Neural cell (in vitro differentiated cells): ENCODE results near the gene PPIL6. TPM values are rescaled to one million over a fixed set of nuclear protein-coding genes. Genes with fewer than 3 reads are reported as not detected.
"Not testable (repeated sequence)": the region's sequence is repeated elsewhere in the genome, so short reads cannot be mapped to it uniquely, and the experiment has no call there.

Experiments used
- H2AFZ ChIP-seq: fragments of 200-600, 300-800 bp; sonication (generic), shearing (Covaris generic); 2 replicates; pipeline ENCODE4 v1.6.0; 2014; ENCODE audit warnings: low read depth, mild to moderate bottlenecking, antibody characterized with exemption, low read length, moderate library complexity
- H3F3A ChIP-seq: fragments of 200-600 bp; shearing (Covaris generic); 2 replicates; pipeline ENCODE4 v1.6.1; 2016; ENCODE audit warnings: mild to moderate bottlenecking, moderate library complexity, mixed read lengths, antibody characterized with exemption, low read length; ENCODE audit not compliant: insufficient read depth, poor library complexity, severe bottlenecking
- H3K27ac ChIP-seq: fragments of 200-600, 300-800 bp; sonication (generic), shearing (Covaris generic); 2 replicates; pipeline ENCODE4 v1.5.1; 2014; ENCODE audit warnings: mild to moderate bottlenecking, low read length, moderate library complexity
- H3K27me3 ChIP-seq: fragments of 300-800, 200-600 bp; sonication (generic), shearing (Covaris generic); 2 replicates; pipeline ENCODE4 v1.6.0; 2014; ENCODE audit warnings: mild to moderate bottlenecking, low read depth, low read length, moderate library complexity; ENCODE audit not compliant: insufficient read depth
- H3K36me3 ChIP-seq: fragments of 300-800, 200-600 bp; sonication (generic), shearing (Covaris generic); 2 replicates; pipeline ENCODE4 v1.5.1; 2014; ENCODE audit warnings: mild to moderate bottlenecking, antibody characterized with exemption, low read length, moderate library complexity; ENCODE audit not compliant: insufficient read depth
- H3K4me2 ChIP-seq: fragments of 300-800, 200-600 bp; sonication (generic), shearing (Covaris generic); 2 replicates; pipeline ENCODE4 v1.6.0; 2014; ENCODE audit warnings: mild to moderate bottlenecking, low read length
- H3K4me3 ChIP-seq: fragments of 300-800, 200-600 bp; sonication (generic), shearing (Covaris generic); 2 replicates; pipeline ENCODE4 v1.5.1; 2014; ENCODE audit warnings: mild to moderate bottlenecking, low read length, moderate library complexity
- H3K79me2 ChIP-seq: fragments of 200-600 bp; shearing (Covaris generic); replicated peaks from 2 replicates; pipeline ENCODE4 v1.6.0; 2014; ENCODE audit warnings: mild to moderate bottlenecking, low read length, moderate library complexity; ENCODE audit not compliant: insufficient read depth
- H3K9ac ChIP-seq: fragments of 300-800, 200-600 bp; sonication (generic), shearing (Covaris generic); 2 replicates; pipeline ENCODE4 v1.6.1; 2016; ENCODE audit warnings: mild to moderate bottlenecking, low read length, mixed read lengths
- H3K9me2 ChIP-seq: fragments of 200-600 bp; shearing (Covaris generic); 2 replicates; pipeline ENCODE4 v1.6.1; 2016; ENCODE audit warnings: mild to moderate bottlenecking, low read length, mixed read lengths; ENCODE audit not compliant: insufficient read depth
- H3K9me3 ChIP-seq: fragments of 200-600, 300-800 bp; sonication (generic), shearing (Covaris generic); 2 replicates; pipeline ENCODE4 v1.6.1; 2016; ENCODE audit warnings: mild to moderate bottlenecking, mixed run types, low read length, moderate library complexity, mixed read lengths
- H4K20me1 ChIP-seq: fragments of 200-600 bp; shearing (Covaris generic); 2 replicates; pipeline ENCODE4 v1.6.1; 2016; ENCODE audit warnings: mild to moderate bottlenecking, mixed run types; ENCODE audit not compliant: insufficient read depth
- CTCF ChIP-seq: fragments of 450-650 bp; IDR thresholded peaks from 2 replicates; pipeline ENCODE4 v1.5.1; 2014; ENCODE audit warnings: antibody characterized with exemption, mild to moderate bottlenecking, moderate library complexity; ENCODE audit not compliant: poor library complexity, severe bottlenecking
- EP300 ChIP-seq: fragments of 450-650 bp; conservative IDR thresholded peaks from 2 replicates; pipeline ENCODE4 v1.6.1; 2014; ENCODE audit warnings: antibody characterized with exemption, mild to moderate bottlenecking, moderate library complexity; ENCODE audit not compliant: poor library complexity, severe bottlenecking
- EZH2 ChIP-seq: fragments of 200-600, 300-800 bp; shearing (Covaris generic), sonication (generic); IDR thresholded peaks from 2 replicates; pipeline ENCODE4 v1.6.1; 2014; ENCODE audit warnings: antibody characterized with exemption, low read length, borderline replicate concordance, mild to moderate bottlenecking; ENCODE audit not compliant: insufficient read depth, poor library complexity, severe bottlenecking
- MXI1 ChIP-seq: fragments of 450-650 bp; conservative IDR thresholded peaks from 2 replicates; pipeline ENCODE4 v1.6.1; 2014; ENCODE audit warnings: antibody characterized with exemption, mild to moderate bottlenecking; ENCODE audit not compliant: poor library complexity, severe bottlenecking
- POLR2AphosphoS5 ChIP-seq: IDR thresholded peaks from 2 replicates; pipeline ENCODE4 v1.6.1; 2012
- RAD21 ChIP-seq: fragments of 450-650 bp; conservative IDR thresholded peaks from 2 replicates; pipeline ENCODE4 v1.6.1; 2014; ENCODE audit warnings: antibody characterized with exemption, mild to moderate bottlenecking, moderate library complexity
- REST ChIP-seq: IDR thresholded peaks from 2 replicates; pipeline ENCODE4 v1.6.1; 2012; ENCODE audit warnings: borderline replicate concordance
- SMC3 ChIP-seq: fragments of 450-650 bp; conservative IDR thresholded peaks from 2 replicates; pipeline ENCODE4 v1.6.1; 2014; ENCODE audit warnings: antibody characterized with exemption, mild to moderate bottlenecking, moderate library complexity; ENCODE audit not compliant: poor library complexity
- TAF1 ChIP-seq: IDR thresholded peaks from 2 replicates; pipeline ENCODE4 v1.6.1; 2012; ENCODE audit warnings: low read depth
- polyA plus RNA-seq: library from polyadenylated mRNA; depleted of rRNA; stranded (reverse); fragments of >200 nt; gene quantifications from 2 replicates; pipeline ENCODE4 v1.2.3, GENCODE V29; 2014

The PPIL6 gene
- polyA plus RNA-seq, 1 donor from 2014 or later, result 11.8 TPM

- H3K4me3 ChIP-seq, result no peak overlapping the region
- no peaks in the 10 kb centered on the region for H3K9me2 ChIP-seq
- H3K4me2 ChIP-seq, result no peak overlapping the region
- no peaks in the 10 kb centered on the region for H3K79me2 ChIP-seq
- no peak overlapping the region for H3K27ac ChIP-seq
- no peaks in the 10 kb centered on the region for H3K9me3 ChIP-seq
- no peaks in the 10 kb centered on the region for H3K27me3 ChIP-seq
- H4K20me1 ChIP-seq, result no peaks in the 10 kb centered on the region
- H2AFZ ChIP-seq, result no peak overlapping the region
- H3F3A ChIP-seq, result no peaks in the 10 kb centered on the region
- H3K36me3 ChIP-seq, result peaks cover 9% of the 10 kb centered on the region
- TF ChIP-seq SMC3, result no peak
- no peak overlapping the region for H3K9ac ChIP-seq
Measured at GRCh38 chr6:109370792-109371191, 69.6 kb downstream of the PPIL6 start.

GRCh38 chr6:109370336-109370735 is 70.1 kb downstream of the PPIL6 start:
- H2AFZ ChIP-seq, result no peak overlapping the region
- H3K79me2 ChIP-seq, result no peaks in the 10 kb centered on the region
- no peaks in the 10 kb centered on the region for H4K20me1 ChIP-seq
- peaks cover 9% of the 10 kb centered on the region for H3K36me3 ChIP-seq
- no peak overlapping the region for H3K27ac ChIP-seq
- no peak overlapping the region for H3K4me3 ChIP-seq
- no peak overlapping the region for H3K9ac ChIP-seq
- no peaks in the 10 kb centered on the region for H3K9me3 ChIP-seq
- no peak overlapping the region for H3K4me2 ChIP-seq
- no peaks in the 10 kb centered on the region for H3K9me2 ChIP-seq
- no peaks in the 10 kb centered on the region for H3K27me3 ChIP-seq
- no peak for TF ChIP-seq CTCF
- TF ChIP-seq SMC3, result no peak
- no peak for TF ChIP-seq EZH2
- TF ChIP-seq TAF1, result no peak
- no peak for TF ChIP-seq MXI1
- no peak for TF ChIP-seq EP300
- TF ChIP-seq REST, result no peak
- TF ChIP-seq POLR2AphosphoS5, result no peak
- no peak for TF ChIP-seq RAD21
- H3F3A ChIP-seq, result no peaks in the 10 kb centered on the region

- H3K9ac ChIP-seq, result no peak overlapping the region
- H3F3A ChIP-seq, result no peaks in the 10 kb centered on the region
- no peaks in the 10 kb centered on the region for H3K79me2 ChIP-seq
- no peak overlapping the region for H3K4me2 ChIP-seq
- no peaks in the 10 kb centered on the region for H4K20me1 ChIP-seq
- H3K36me3 ChIP-seq, result peaks cover 9% of the 10 kb centered on the region
- no peak for TF ChIP-seq SMC3
- TF ChIP-seq EZH2, result no peak
- no peak for TF ChIP-seq TAF1
- TF ChIP-seq EP300, result no peak
- no peak for TF ChIP-seq RAD21
- no peaks in the 10 kb centered on the region for H3K9me2 ChIP-seq
- H3K4me3 ChIP-seq, result no peak overlapping the region
- no peak overlapping the region for H2AFZ ChIP-seq
- no peaks in the 10 kb centered on the region for H3K9me3 ChIP-seq
- no peak overlapping the region for H3K27ac ChIP-seq
- H3K27me3 ChIP-seq, result no peaks in the 10 kb centered on the region
Measured at GRCh38 chr6:109369728-109370127, 70.7 kb downstream of the PPIL6 start.

- H2AFZ ChIP-seq, H3F3A ChIP-seq, H3K36me3 ChIP-seq, H3K4me3 ChIP-seq, H3K9me3 ChIP-seq, H3K27ac ChIP-seq, H3K9ac ChIP-seq, H3K79me2 ChIP-seq, H4K20me1 ChIP-seq, H3K9me2 ChIP-seq, H3K4me2 ChIP-seq, H3K27me3 ChIP-seq: not testable (repeated sequence)
Measured at GRCh38 chr6:109364382-109365078, 75.9 kb downstream of the PPIL6 start.
